Neural cell (in vitro differentiated cells): ENCODE measurements around the gene KIF4A.

Source experiments
- CTCF ChIP-seq: fragments of 450-650 bp; IDR thresholded peaks from 2 replicates; pipeline ENCODE4 v1.5.1; 2014; ENCODE audit warnings: antibody characterized with exemption, mild to moderate bottlenecking, moderate library complexity; ENCODE audit not compliant: poor library complexity, severe bottlenecking
- EZH2 ChIP-seq: fragments of 200-600, 300-800 bp; shearing (Covaris generic), sonication (generic); IDR thresholded peaks from 2 replicates; pipeline ENCODE4 v1.6.1; 2014; ENCODE audit warnings: antibody characterized with exemption, low read length, borderline replicate concordance, mild to moderate bottlenecking; ENCODE audit not compliant: insufficient read depth, poor library complexity, severe bottlenecking
- RAD21 ChIP-seq: fragments of 450-650 bp; conservative IDR thresholded peaks from 2 replicates; pipeline ENCODE4 v1.6.1; 2014; ENCODE audit warnings: antibody characterized with exemption, mild to moderate bottlenecking, moderate library complexity
- TF ChIP-seq, protein P1 (sequence below): IDR thresholded peaks from 2 replicates; pipeline ENCODE4 v1.6.1; 2012; ENCODE audit warnings: borderline replicate concordance

GRCh38 chrX:70386235-70386634, 96.3 kb downstream of the KIF4A start:
- TF ChIP-seq CTCF (no peak), RAD21 (no peak), EZH2 (no peak)
- TF ChIP-seq, protein P1, sequence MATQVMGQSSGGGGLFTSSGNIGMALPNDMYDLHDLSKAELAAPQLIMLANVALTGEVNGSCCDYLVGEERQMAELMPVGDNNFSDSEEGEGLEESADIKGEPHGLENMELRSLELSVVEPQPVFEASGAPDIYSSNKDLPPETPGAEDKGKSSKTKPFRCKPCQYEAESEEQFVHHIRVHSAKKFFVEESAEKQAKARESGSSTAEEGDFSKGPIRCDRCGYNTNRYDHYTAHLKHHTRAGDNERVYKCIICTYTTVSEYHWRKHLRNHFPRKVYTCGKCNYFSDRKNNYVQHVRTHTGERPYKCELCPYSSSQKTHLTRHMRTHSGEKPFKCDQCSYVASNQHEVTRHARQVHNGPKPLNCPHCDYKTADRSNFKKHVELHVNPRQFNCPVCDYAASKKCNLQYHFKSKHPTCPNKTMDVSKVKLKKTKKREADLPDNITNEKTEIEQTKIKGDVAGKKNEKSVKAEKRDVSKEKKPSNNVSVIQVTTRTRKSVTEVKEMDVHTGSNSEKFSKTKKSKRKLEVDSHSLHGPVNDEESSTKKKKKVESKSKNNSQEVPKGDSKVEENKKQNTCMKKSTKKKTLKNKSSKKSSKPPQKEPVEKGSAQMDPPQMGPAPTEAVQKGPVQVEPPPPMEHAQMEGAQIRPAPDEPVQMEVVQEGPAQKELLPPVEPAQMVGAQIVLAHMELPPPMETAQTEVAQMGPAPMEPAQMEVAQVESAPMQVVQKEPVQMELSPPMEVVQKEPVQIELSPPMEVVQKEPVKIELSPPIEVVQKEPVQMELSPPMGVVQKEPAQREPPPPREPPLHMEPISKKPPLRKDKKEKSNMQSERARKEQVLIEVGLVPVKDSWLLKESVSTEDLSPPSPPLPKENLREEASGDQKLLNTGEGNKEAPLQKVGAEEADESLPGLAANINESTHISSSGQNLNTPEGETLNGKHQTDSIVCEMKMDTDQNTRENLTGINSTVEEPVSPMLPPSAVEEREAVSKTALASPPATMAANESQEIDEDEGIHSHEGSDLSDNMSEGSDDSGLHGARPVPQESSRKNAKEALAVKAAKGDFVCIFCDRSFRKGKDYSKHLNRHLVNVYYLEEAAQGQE = no peak
